CD14-positive monocyte (primary cell): ENCODE results near the gene SP9. TPM values are rescaled to one million over a fixed set of nuclear protein-coding genes. Genes with fewer than 3 reads are reported as not detected.
A peak's percentile ranks its signal among the peaks of the same experiment; 100 is the strongest.

Experiments used
- DNase-seq, 3 donors: peaks; one replicate each; pipeline ENCODE4 v3.0.0-alpha.2; 2011 to 2022
- H2AFZ ChIP-seq: 2 replicates; pipeline ENCODE4 v1.6.0; 2012; ENCODE audit warnings: mild to moderate bottlenecking, low read depth, low read length, inconsistent platforms; ENCODE audit not compliant: insufficient read depth, poor library complexity, severe bottlenecking
- H3K27ac ChIP-seq, 2 donors: 1 replicate in 1 of 2; 2 replicates in 1 of 2; pipeline ENCODE4 v1.5.1; 2012 to 2013; ENCODE audit warnings: low read length in 2 of 2, control low read depth in 1 of 2, inconsistent platforms in 1 of 2, low read depth in 1 of 2, mild to moderate bottlenecking in 1 of 2
- H3K27me3 ChIP-seq, 2 donors: one replicate each; pipeline versions ENCODE4 v1.6.0 to v1.6.1; 2011 to 2013; ENCODE audit warnings: low read length in 2 of 2; ENCODE audit not compliant: control insufficient read depth in 2 of 2, insufficient read depth in 2 of 2
- H3K36me3 ChIP-seq, 2 donors: replicated peaks in 1 of 2; 1 replicate in 1 of 2; 2 replicates in 1 of 2; pipeline versions ENCODE4 v1.5.1 to v1.6.1; 2012 to 2013; ENCODE audit warnings: low read length in 2 of 2, control low read depth in 1 of 2, inconsistent platforms in 1 of 2, mild to moderate bottlenecking in 1 of 2; ENCODE audit not compliant: insufficient read depth in 2 of 2, control insufficient read depth in 1 of 2
- H3K4me1 ChIP-seq, 2 donors: 1 replicate in 1 of 2; 2 replicates in 1 of 2; pipeline versions ENCODE4 v1.5.1 to v1.6.1; 2012 to 2013; ENCODE audit warnings: low read length in 2 of 2, control low read depth in 1 of 2, inconsistent platforms in 1 of 2, mild to moderate bottlenecking in 1 of 2, moderate library complexity in 1 of 2; ENCODE audit not compliant: insufficient read depth in 2 of 2, control insufficient read depth in 1 of 2
- H3K4me2 ChIP-seq: replicated peaks from 2 replicates; pipeline ENCODE3; 2012; ENCODE audit warnings: low read length, moderate library complexity, mild to moderate bottlenecking; ENCODE audit not compliant: poor library complexity, severe bottlenecking; ENCODE audit errors: extremely low read depth
- H3K4me3 ChIP-seq, 3 experiments: fragments of 200-600 bp in 1 of 3; sonication (generic) in 1 of 3; replicated peaks in 1 of 3; 1 replicate in 2 of 3; 2 replicates in 1 of 3; pipeline ENCODE4 v1.5.1; 2011 to 2013; ENCODE audit warnings: low read length in 3 of 3, mild to moderate bottlenecking in 3 of 3, control low read depth in 2 of 3, low read depth in 2 of 3, inconsistent platforms in 1 of 3, moderate library complexity in 1 of 3
- H3K79me2 ChIP-seq: 2 replicates; pipeline ENCODE4 v1.6.0; 2012; ENCODE audit warnings: mild to moderate bottlenecking, control low read depth, inconsistent platforms, low read length, moderate library complexity; ENCODE audit not compliant: insufficient read depth
- H3K9ac ChIP-seq: 2 replicates; pipeline ENCODE4 v1.6.0; 2017; ENCODE audit warnings: low read length, mild to moderate bottlenecking; ENCODE audit not compliant: insufficient read depth, poor library complexity, severe bottlenecking
- H3K9me3 ChIP-seq, 2 donors: replicated peaks in 1 of 2; 1 replicate in 1 of 2; 2 replicates in 1 of 2; pipeline versions ENCODE4 v1.5.1 to v1.6.1; 2012 to 2013; ENCODE audit warnings: low read length in 2 of 2, control low read depth in 1 of 2; ENCODE audit not compliant: control insufficient read depth in 1 of 2, insufficient read depth in 1 of 2
- H4K20me1 ChIP-seq: 2 replicates; pipeline ENCODE4 v1.6.0; 2012; ENCODE audit warnings: mild to moderate bottlenecking, low read length, control low read depth, moderate library complexity; ENCODE audit not compliant: insufficient read depth
- H3K27ac Mint-ChIP-seq, 7 donors: one replicate each; pipeline ENCODE4 v1.8.0; 2020; ENCODE audit warnings: mild to moderate bottlenecking in 7 of 7, mixed read lengths in 7 of 7, moderate library complexity in 6 of 7, inconsistent platforms in 2 of 7
- H3K27me3 Mint-ChIP-seq, 3 donors: one replicate each; pipeline ENCODE4 v1.8.0; 2021 to 2022; ENCODE audit warnings: low read depth in 3 of 3, mild to moderate bottlenecking in 3 of 3, mixed read lengths in 3 of 3, moderate library complexity in 3 of 3, inconsistent platforms in 1 of 3
- H3K36me3 Mint-ChIP-seq, 2 donors: one replicate each; pipeline ENCODE4 v1.8.0; 2020; ENCODE audit warnings: mixed read lengths in 2 of 2, inconsistent platforms in 1 of 2, mild to moderate bottlenecking in 1 of 2
- H3K4me1 Mint-ChIP-seq: one replicate; pipeline ENCODE4 v1.8.0; 2020; ENCODE audit warnings: mild to moderate bottlenecking, mixed read lengths
- H3K4me3 Mint-ChIP-seq, 2 donors: one replicate each; pipeline ENCODE4 v1.8.0; 2020; ENCODE audit warnings: mild to moderate bottlenecking in 2 of 2, mixed read lengths in 2 of 2, moderate library complexity in 1 of 2
- H3K9me3 Mint-ChIP-seq, 7 donors: one replicate each; pipeline ENCODE4 v1.8.0; 2020 to 2022; ENCODE audit warnings: mixed read lengths in 7 of 7, mild to moderate bottlenecking in 6 of 7, moderate library complexity in 6 of 7, inconsistent platforms in 2 of 7
- CTCF ChIP-seq: fragments of 200-600 bp; IDR thresholded peaks from one replicate; pipeline ENCODE4 v1.8.0; 2022; ENCODE audit warnings: antibody characterized with exemption, mild to moderate bottlenecking
- WGBS: methylation state at CpG from one replicate; pipeline ENCODE4 v1.1.5; 2013; ENCODE audit warnings: missing lambda C conversion rate; ENCODE audit not compliant: insufficient coverage; 5-methylcytosine and 5-hydroxymethylcytosine counted together
- intact Hi-C, 2 donors: fragments of 100-400 bp; cut with micrococcal nuclease; formaldehyde crosslinking; loops; one replicate each; pipeline versions ENCODE4 v1.15.0 to v1.15.1; 2023
- polyA plus RNA-seq, 3 donors: library from polyadenylated mRNA; depleted of rRNA in 1 of 3; unstranded in 2 of 3; stranded (reverse) in 1 of 3; fragments of 300-500 nt in 2 of 3; fragments of >200 nt in 1 of 3; fragmentation: Illumina TruSeq in 2 of 3; gene quantifications; 1 replicate in 2 of 3; 2 replicates in 1 of 3; pipeline ENCODE4 v1.2.3, GENCODE V29; 2012 to 2021

Gene SP9
- polyA plus RNA-seq, 3 donors = not detected

GRCh38 chr2:174336501-174337336, 2.0 kb downstream of the SP9 start:
- H3K36me3 Mint-ChIP-seq = peaks cover 5 to 24% of the 10 kb centered on the region in 2 donors
- H3K27ac ChIP-seq = no peak overlapping the region
- no peak overlapping the region for H3K27ac Mint-ChIP-seq
- no peaks in the 10 kb centered on the region for H3K36me3 ChIP-seq
- peaks cover 83 to 99% (median 88%) of the 10 kb centered on the region in 3 donors for H3K27me3 Mint-ChIP-seq
- peak in 2 of 3 donors; percentile 32 to 54 for DNase-seq
- peak overlapping the region; percentile 91 for H3K4me2 ChIP-seq
- peak overlapping the region; percentile 63 to 95 for H3K4me3 Mint-ChIP-seq
- peaks cover 93 to 96% of the 10 kb centered on the region in 2 donors for H3K27me3 ChIP-seq
- peak overlapping the region; percentile 26 to 71 (median 31) for H3K4me3 ChIP-seq
- intact Hi-C loops = loop anchor here (5.0 to 10.0 kb wide), 2 partner anchors 1758 to 1796 kb away; partner anchors contain the start of genes HOXD12 (in 1 of the 2) and HOXD13 (in 1 of the 2)
- peaks cover 64 to 78% of the 10 kb centered on the region in 2 donors for H3K4me1 ChIP-seq
- TF ChIP-seq CTCF = peak; percentile 37
- peak overlapping the region; percentile 72 for H2AFZ ChIP-seq
- H3K9me3 Mint-ChIP-seq = peaks cover 0 to 39% (median 33%) of the 10 kb centered on the region in 7 donors
- peaks cover 68% of the 10 kb centered on the region for H3K4me1 Mint-ChIP-seq
- WGBS = 1% methylated on average over 102 of the region's 102 CpGs
- peaks cover 11% of the 10 kb centered on the region for H4K20me1 ChIP-seq
- H3K9me3 ChIP-seq = peaks cover 9 to 53% of the 10 kb centered on the region in 2 donors
- peak overlapping the region; percentile 36 for H3K9ac ChIP-seq
- no peaks in the 10 kb centered on the region for H3K79me2 ChIP-seq

- TF ChIP-seq CTCF = no peak
- peaks cover 5 to 24% of the 10 kb centered on the region in 2 donors for H3K36me3 Mint-ChIP-seq
- peak overlapping the region; percentile 72 for H2AFZ ChIP-seq
- peaks cover 81 to 99% (median 88%) of the 10 kb centered on the region in 3 donors for H3K27me3 Mint-ChIP-seq
- no peaks in the 10 kb centered on the region for H3K79me2 ChIP-seq
- H3K27ac Mint-ChIP-seq = peak overlapping the region in 2 of 7 donors; percentile 24 to 25
- peak overlapping the region; percentile 72 to 95 for H3K4me3 Mint-ChIP-seq
- WGBS = 2% methylated on average over 71 of the region's 74 CpGs
- intact Hi-C loops = loop anchor here (5.0 to 10.0 kb wide), 2 partner anchors 1757 to 1795 kb away; partner anchors contain the start of genes HOXD12 (in 1 of the 2) and HOXD13 (in 1 of the 2)
- peaks cover 66% of the 10 kb centered on the region for H3K4me1 Mint-ChIP-seq
- peak overlapping the region; percentile 91 for H3K4me2 ChIP-seq
- H3K4me1 ChIP-seq = peaks cover 68 to 81% of the 10 kb centered on the region in 2 donors
- peak overlapping the region in 2 of 3 experiments; percentile 31 to 71 for H3K4me3 ChIP-seq
- no peak overlapping the region for H3K27ac ChIP-seq
- DNase-seq = peak in 2 of 3 donors; percentile 41 to 57
- peaks cover 92 to 96% of the 10 kb centered on the region in 2 donors for H3K27me3 ChIP-seq
- peak overlapping the region; percentile 36 for H3K9ac ChIP-seq
- H3K9me3 ChIP-seq = peaks cover 9 to 48% of the 10 kb centered on the region in 2 donors
- H3K9me3 Mint-ChIP-seq = peaks cover 0 to 36% (median 33%) of the 10 kb centered on the region in 7 donors
- H3K36me3 ChIP-seq = no peaks in the 10 kb centered on the region
- peaks cover 11% of the 10 kb centered on the region for H4K20me1 ChIP-seq
Observed at GRCh38 chr2:174337337-174338146, 2.8 kb downstream of the SP9 start.
